Fibroblast of the aortic adventitia (primary cell): ENCODE results near the gene ARHGAP40. TPM values are rescaled to one million over a fixed set of nuclear protein-coding genes. Genes with fewer than 3 reads are reported as not detected.

Experiments used
- DNase-seq: peaks from one replicate; pipeline ENCODE4 v3.0.0-alpha.2; 2010; ENCODE audit warnings: low read depth
- H3K4me3 ChIP-seq: 2 replicates; pipeline ENCODE4 v1.5.1; 2011; ENCODE audit warnings: low read depth, mild to moderate bottlenecking, control low read depth, low read length, moderate library complexity
- total RNA-seq: library from RNA; depleted of rRNA; stranded (reverse); fragments of >200 nt; gene quantifications from 2 replicates; pipeline ENCODE4 v1.2.3, GENCODE V29; 2012; ENCODE audit warnings: low replicate concordance
- TF ChIP-seq, protein P1 (sequence below): IDR thresholded peaks from 2 replicates; pipeline ENCODE4 v1.5.1; 2011; ENCODE audit warnings: mild to moderate bottlenecking, low read length, control low read depth, inconsistent platforms; ENCODE audit not compliant: insufficient read depth

ARHGAP40 gene
- not detected in 2 replicates for total RNA-seq

- no peak within 1 kb of the TSS for H3K4me3 ChIP-seq
- DNase-seq, result no peak
- TF ChIP-seq, protein P1, sequence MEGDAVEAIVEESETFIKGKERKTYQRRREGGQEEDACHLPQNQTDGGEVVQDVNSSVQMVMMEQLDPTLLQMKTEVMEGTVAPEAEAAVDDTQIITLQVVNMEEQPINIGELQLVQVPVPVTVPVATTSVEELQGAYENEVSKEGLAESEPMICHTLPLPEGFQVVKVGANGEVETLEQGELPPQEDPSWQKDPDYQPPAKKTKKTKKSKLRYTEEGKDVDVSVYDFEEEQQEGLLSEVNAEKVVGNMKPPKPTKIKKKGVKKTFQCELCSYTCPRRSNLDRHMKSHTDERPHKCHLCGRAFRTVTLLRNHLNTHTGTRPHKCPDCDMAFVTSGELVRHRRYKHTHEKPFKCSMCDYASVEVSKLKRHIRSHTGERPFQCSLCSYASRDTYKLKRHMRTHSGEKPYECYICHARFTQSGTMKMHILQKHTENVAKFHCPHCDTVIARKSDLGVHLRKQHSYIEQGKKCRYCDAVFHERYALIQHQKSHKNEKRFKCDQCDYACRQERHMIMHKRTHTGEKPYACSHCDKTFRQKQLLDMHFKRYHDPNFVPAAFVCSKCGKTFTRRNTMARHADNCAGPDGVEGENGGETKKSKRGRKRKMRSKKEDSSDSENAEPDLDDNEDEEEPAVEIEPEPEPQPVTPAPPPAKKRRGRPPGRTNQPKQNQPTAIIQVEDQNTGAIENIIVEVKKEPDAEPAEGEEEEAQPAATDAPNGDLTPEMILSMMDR, result peak; percentile 27
Observed at GRCh38 chr20:38601216-38602184, at the start of gene ARHGAP40. Gene ARHGAP40 (plus strand): TSS chr20:38601809.

- TF ChIP-seq, protein P1, result no peak
- no peak for DNase-seq
- no peak overlapping the region for H3K4me3 ChIP-seq
Observed at GRCh38 chr20:38554986-38555385, 46.6 kb upstream of the ARHGAP40 start.

GRCh38 chr20:38555395-38555794 is 46.2 kb upstream of the ARHGAP40 start:
- no peak overlapping the region for H3K4me3 ChIP-seq
- TF ChIP-seq, protein P1, result no peak
- no peak for DNase-seq

GRCh38 chr20:38557174-38557573 is 44.4 kb upstream of the ARHGAP40 start:
- no peak for DNase-seq
- TF ChIP-seq, protein P1, result no peak
- no peak overlapping the region for H3K4me3 ChIP-seq

DNA sequence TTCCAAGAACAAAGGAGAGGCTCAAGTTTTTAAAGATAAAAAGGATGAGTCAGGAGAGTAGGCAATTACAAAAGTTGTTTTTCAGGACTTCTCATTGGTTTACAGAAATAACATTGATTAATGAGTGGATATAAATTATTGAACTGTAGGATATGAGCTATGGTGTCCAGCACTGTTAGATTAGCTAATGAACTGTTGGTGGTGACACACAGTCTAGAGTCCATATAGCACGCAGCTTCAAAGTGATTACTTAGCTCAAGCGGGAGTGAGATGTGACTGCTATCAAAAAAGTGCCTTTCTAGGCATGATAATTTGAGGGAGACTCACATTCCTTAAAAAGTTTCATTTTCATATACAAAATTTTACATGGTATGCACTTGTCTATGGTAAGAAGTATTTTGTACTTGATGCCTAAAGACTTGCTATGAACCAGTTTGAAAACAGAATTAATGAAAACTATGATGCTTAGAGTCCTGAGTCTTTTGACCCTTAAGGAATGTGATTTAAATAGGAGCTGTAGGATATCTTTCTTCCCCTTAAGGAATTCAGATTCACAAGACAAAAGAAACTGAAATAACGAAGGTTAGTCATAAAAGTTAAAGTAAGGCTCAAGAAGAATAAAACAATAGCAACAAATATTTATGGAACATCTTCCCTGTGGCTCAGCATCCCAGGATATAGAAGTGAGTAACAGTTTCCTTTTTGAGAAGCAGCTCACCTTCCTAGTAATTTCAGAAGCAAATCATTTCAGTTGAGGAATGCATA is 42.8 kb upstream of the ARHGAP40 start:
- TF ChIP-seq, protein P1, result no peak
- no peak for DNase-seq
- no peak overlapping the region for H3K4me3 ChIP-seq

- no peak for DNase-seq
- TF ChIP-seq, protein P1, result no peak
- H3K4me3 ChIP-seq, result no peak overlapping the region
Observed at GRCh38 chr20:38559764-38560163, 41.8 kb upstream of the ARHGAP40 start.
